ENCODE measurements around the gene KLHDC8B. TPM values are rescaled to one million over a fixed set of nuclear protein-coding genes. Genes with fewer than 3 reads are reported as not detected.

Gene KLHDC8B
- total RNA-seq, 1 donor from 2014 or later = 1.2 TPM

DNA sequence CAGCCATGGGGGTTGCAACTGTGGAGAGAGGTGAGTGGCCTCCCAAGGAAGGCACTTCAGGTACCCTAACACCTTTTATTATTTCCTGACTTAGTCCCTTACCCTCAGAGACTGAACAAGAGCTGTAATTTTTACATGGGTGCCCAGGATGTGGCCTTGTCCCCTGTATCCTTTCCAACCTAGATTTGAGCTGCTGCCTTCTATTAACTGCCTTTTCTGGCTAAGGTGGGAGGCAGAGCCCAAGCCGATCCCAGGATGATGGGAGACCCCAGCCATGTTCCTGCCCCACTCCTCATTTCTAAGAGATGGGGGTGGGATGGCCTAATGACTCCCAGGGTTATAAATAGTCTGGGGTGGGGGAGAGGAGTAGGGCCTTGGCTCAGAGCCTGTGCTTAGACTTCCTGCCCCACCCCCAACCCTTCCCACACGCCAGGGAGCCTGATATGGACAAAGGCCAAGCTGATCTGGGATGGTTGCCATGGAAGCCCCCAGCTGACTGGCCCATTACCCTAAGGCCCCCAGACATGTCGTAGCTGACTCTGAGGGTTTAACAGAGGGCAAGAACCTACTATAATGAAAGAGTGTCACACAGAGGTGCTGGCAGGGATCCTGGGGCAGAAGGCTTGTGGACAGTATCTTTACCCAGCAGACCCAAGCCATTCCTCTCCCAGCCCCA lies 1.9 kb downstream of the KLHDC8B start:
- H3K9me3 Mint-ChIP-seq = no peaks in the 10 kb centered on the region
- no peak for TF ChIP-seq CTCF (IDR thresholded peaks at IDR 0.05)
- POLR2A ChIA-PET = no interaction called here
- intact Hi-C loops (cut with micrococcal nuclease) = loop anchor here (5.0 kb wide), 1 partner anchor 124 kb away; no protein-coding TSS in a partner anchor
- H3K4me3 Mint-ChIP-seq = no peak overlapping the region
- no peak for ATAC-seq (ENCODE audit: low read depth)
- CTCF ChIA-PET = interaction anchor here (1.2 kb wide), 1 partner anchor 276 kb away, joined by 4 read pairs; no protein-coding TSS in a partner anchor
- peaks cover 2% of the 10 kb centered on the region for H3K27me3 Mint-ChIP-seq
- H3K4me1 Mint-ChIP-seq = peaks cover 5% of the 10 kb centered on the region
- DNase-seq = no peak
- H3K27ac Mint-ChIP-seq = no peak overlapping the region
- H3K36me3 Mint-ChIP-seq (ENCODE audit: low read depth) = no peaks in the 10 kb centered on the region

DNA sequence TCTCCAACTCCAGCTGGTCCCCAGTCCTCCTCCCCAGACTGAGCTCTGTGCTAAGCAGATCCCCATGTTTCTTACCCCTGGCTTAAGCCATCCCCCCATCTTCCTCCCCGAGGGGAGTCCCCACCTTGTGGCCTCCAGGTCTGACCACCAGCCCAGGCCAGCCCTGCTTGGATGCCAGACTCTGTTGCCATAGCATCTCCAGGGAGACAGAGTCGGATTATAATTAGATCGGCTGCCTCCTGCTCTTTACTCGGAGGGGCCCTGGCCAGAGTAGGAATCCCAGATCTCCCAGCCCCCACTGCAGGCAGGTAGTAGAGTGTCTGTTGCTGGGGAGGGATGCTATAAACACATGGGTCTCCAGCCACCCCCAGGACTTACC lies 2.4 kb downstream of the KLHDC8B start:
- POLR2A ChIA-PET = no interaction called here
- peaks cover 5% of the 10 kb centered on the region for H3K4me1 Mint-ChIP-seq
- ATAC-seq (ENCODE audit: low read depth) = no peak
- no peak for DNase-seq
- no peak overlapping the region for H3K27ac Mint-ChIP-seq
- no peak for TF ChIP-seq CTCF (IDR thresholded peaks at IDR 0.05)
- H3K36me3 Mint-ChIP-seq (ENCODE audit: low read depth) = no peaks in the 10 kb centered on the region
- no peak overlapping the region for H3K4me3 Mint-ChIP-seq
- peaks cover 2% of the 10 kb centered on the region for H3K27me3 Mint-ChIP-seq
- no peaks in the 10 kb centered on the region for H3K9me3 Mint-ChIP-seq
- intact Hi-C loops (cut with micrococcal nuclease) = loop anchor here (5.0 kb wide), 1 partner anchor 124 kb away; no protein-coding TSS in a partner anchor
- CTCF ChIA-PET = no interaction called here

GRCh38 chr3:49174397-49174985 lies 3.1 kb downstream of the KLHDC8B start:
- H3K27ac Mint-ChIP-seq = no peak overlapping the region
- ATAC-seq (ENCODE audit: low read depth) (no peak), DNase-seq (no peak)
- POLR2A ChIA-PET = no interaction called here
- intact Hi-C loops (cut with micrococcal nuclease) = loop anchor here (5.0 kb wide), 1 partner anchor 123 kb away; no protein-coding TSS in a partner anchor
- H3K4me1 Mint-ChIP-seq = peaks cover 5% of the 10 kb centered on the region
- TF ChIP-seq CTCF (IDR thresholded peaks at IDR 0.05) = no peak
- no peaks in the 10 kb centered on the region for H3K36me3 Mint-ChIP-seq (ENCODE audit: low read depth)
- CTCF ChIA-PET = no interaction called here
- H3K4me3 Mint-ChIP-seq = no peak overlapping the region
- H3K9me3 Mint-ChIP-seq = no peaks in the 10 kb centered on the region
- H3K27me3 Mint-ChIP-seq = peaks cover 9% of the 10 kb centered on the region

- Mint-ChIP-seq H3K4me3 (no peak overlapping the region), H3K36me3 (ENCODE audit: low read depth) (no peaks in the 10 kb centered on the region), H3K27ac (no peak overlapping the region), H3K27me3 (peaks cover 14% of the 10 kb centered on the region), H3K9me3 (no peaks in the 10 kb centered on the region), H3K4me1 (peaks cover 5% of the 10 kb centered on the region)
- ChIA-PET POLR2A (no interaction called here), CTCF (no interaction called here)
- intact Hi-C loops (cut with micrococcal nuclease) = no loop called here
- TF ChIP-seq CTCF (IDR thresholded peaks at IDR 0.05) = no peak
- no peak for ATAC-seq (ENCODE audit: low read depth)
- DNase-seq = no peak
These were observed 4.1 kb downstream of the KLHDC8B start for GRCh38 chr3:49175530-49175929.

DNA sequence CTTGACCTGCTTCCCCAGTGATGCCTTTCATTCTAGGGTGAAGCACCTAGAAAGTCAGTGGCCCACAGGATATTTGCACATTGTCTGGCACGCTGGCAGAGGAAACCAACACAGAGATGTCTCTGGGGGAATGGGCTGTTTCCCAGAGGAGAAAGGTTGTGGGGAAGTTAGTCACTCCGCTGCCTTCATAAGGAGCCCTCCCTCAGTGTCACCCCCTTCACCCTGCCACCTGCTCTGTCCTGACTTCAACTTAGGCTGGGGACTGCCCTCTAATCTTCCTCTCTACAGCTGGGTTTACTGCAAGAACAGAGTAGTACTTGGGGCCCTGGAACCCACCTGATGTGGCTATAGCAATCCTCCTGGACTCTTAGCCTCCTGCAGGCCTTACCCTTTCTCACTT lies 5.7 kb downstream of the KLHDC8B start:
- Mint-ChIP-seq H3K27me3 (peaks cover 19% of the 10 kb centered on the region), H3K4me3 (no peak overlapping the region), H3K4me1 (no peaks in the 10 kb centered on the region), H3K27ac (no peak overlapping the region), H3K36me3 (ENCODE audit: low read depth) (no peaks in the 10 kb centered on the region), H3K9me3 (no peaks in the 10 kb centered on the region)
- ChIA-PET POLR2A (no interaction called here), CTCF (no interaction called here)
- no peak for ATAC-seq (ENCODE audit: low read depth)
- intact Hi-C loops (cut with micrococcal nuclease) = no loop called here
- TF ChIP-seq CTCF (IDR thresholded peaks at IDR 0.05) = no peak
- no peak for DNase-seq
